Stimulated activated naive CD8-positive, alpha-beta T cell treated with anti-CD3 and anti-CD28 coated beads, Interleukin-15, amount 100 ng/mL, for 72 hours (primary cell): ENCODE data around the gene CLDN12.
"Not testable (repeated sequence)": the region's sequence is repeated elsewhere in the genome, so short reads cannot be mapped to it uniquely, and the experiment has no call there.

Source experiments
- ATAC-seq: fragments of 150-1000 bp; cut with Tn5 transposase; 2 replicates; pipeline ENCODE4 v1.10.0; 2021; ENCODE audit warnings: mild to moderate bottlenecking, moderate library complexity
- DNase-seq, 2 donors: peaks; one replicate each; pipeline ENCODE4 v3.0.0; 2021 to 2022
- H3K27ac Mint-ChIP-seq, 2 donors: one replicate each; pipeline ENCODE4 v1.8.0; 2022; ENCODE audit warnings: mild to moderate bottlenecking in 2 of 2, mixed read lengths in 2 of 2, moderate library complexity in 2 of 2
- H3K27me3 Mint-ChIP-seq: one replicate; pipeline ENCODE4 v1.8.0; 2022; ENCODE audit warnings: mixed read lengths
- H3K4me1 Mint-ChIP-seq: one replicate; pipeline ENCODE4 v1.8.0; 2022; ENCODE audit warnings: mild to moderate bottlenecking, mixed read lengths
- H3K4me3 Mint-ChIP-seq, 2 donors: one replicate each; pipeline ENCODE4 v1.8.0; 2022; ENCODE audit warnings: mild to moderate bottlenecking in 2 of 2, mixed read lengths in 2 of 2, moderate library complexity in 1 of 2
- H3K9me3 Mint-ChIP-seq, 2 donors: one replicate each; pipeline ENCODE4 v1.8.0; 2022; ENCODE audit warnings: mixed read lengths in 2 of 2

CLDN12 gene

DNA sequence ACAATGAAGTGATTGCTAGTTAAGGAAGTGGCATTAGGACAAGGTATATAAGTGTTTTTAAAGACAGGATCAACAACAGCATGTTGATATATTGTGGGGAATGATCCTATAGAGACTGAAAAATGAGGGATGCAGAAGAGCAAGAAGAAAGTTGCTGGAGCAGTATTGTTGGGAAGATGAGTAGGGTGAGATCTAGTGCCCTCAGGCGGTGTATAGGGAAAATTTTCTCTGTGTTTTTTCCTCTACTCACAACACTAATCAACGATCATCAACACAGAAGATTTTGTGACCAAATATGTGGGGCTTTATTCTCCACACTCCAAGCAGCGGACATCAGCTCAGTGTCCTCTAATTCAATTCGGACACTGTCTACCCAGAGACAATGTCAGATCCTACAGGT is 56.6 kb downstream of the CLDN12 start:
- Mint-ChIP-seq H3K27me3 (peaks cover 17% of the 10 kb centered on the region), H3K27ac (no peak overlapping the region)
- no peak for ATAC-seq

DNA sequence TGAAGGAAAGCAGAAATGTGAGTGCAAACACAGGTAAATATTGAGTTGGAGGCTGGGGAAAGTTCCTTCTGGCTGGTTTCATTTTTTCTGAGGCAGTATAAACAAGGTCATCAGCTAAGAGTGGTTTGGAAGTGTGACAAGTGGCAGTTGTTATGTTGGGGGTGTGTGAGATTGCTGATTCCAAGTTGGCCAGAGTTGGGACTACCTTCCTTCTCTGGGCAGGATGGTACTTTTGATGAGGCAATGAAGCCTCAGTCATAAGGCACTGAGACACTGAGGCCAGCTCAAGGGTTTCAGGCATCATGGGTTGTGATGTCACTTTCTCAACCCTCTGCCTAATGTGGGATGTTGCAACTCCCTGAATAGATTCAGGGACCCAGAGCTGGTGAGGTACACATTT is 58.0 kb downstream of the CLDN12 start:
- no peak for ATAC-seq
- Mint-ChIP-seq H3K27me3 (peaks cover 4% of the 10 kb centered on the region), H3K9me3 (peaks cover 21 to 28% of the 10 kb centered on the region in 2 donors), H3K4me1 (peaks cover 7% of the 10 kb centered on the region), H3K4me3 (no peak overlapping the region), H3K27ac (no peak overlapping the region)
- DNase-seq: no peak

More for the DNA sequence above, 56.6 kb downstream of the CLDN12 start:
- peaks cover 9 to 15% of the 10 kb centered on the region in 2 donors for H3K9me3 Mint-ChIP-seq
- H3K4me3 Mint-ChIP-seq: no peak overlapping the region
- H3K4me1 Mint-ChIP-seq: peaks cover 16% of the 10 kb centered on the region
- no peak for DNase-seq

DNA sequence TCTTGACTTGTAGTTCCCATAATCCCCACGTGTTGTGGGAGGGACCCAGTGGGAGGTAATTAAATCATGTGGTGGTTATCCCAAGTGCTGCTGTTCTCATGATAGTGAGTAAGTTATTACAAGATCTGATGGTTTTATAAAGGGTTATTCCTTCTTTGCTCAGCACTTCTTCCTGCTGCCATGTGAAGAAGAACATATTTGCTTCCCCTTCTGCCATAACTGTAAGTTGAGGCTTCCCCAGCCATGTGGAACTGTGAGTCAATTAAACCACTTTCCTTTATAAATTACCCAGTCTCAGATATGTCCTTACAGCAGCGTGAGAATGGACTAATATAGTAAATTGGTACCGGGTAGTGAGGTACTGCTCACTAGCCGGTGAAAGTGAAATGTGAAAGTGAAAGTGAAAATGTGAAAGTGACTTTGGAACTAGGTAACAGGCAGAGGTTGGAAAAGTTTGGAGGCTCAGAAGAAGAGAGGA is 59.9 kb downstream of the CLDN12 start:
- not testable (repeated sequence) for DNase-seq, H3K4me1 Mint-ChIP-seq, H3K27ac Mint-ChIP-seq, H3K27me3 Mint-ChIP-seq
- Mint-ChIP-seq H3K9me3 (peaks cover 21 to 28% of the 10 kb centered on the region in 2 donors), H3K4me3 (peak overlapping the region; percentile 0 to 37)
- peak; percentile 50 for ATAC-seq
